Measurements from ENCODE around the gene SRPK2. TPM values are rescaled to one million over a fixed set of nuclear protein-coding genes. Genes with fewer than 3 reads are reported as not detected.

The SRPK2 gene
- total and polyA plus RNA-seq, 2 of the 13 experiments (the other 11 are each of a cell fraction or from before 2014, with no cell fraction given), result 10.1 to 22.3 TPM

DNA sequence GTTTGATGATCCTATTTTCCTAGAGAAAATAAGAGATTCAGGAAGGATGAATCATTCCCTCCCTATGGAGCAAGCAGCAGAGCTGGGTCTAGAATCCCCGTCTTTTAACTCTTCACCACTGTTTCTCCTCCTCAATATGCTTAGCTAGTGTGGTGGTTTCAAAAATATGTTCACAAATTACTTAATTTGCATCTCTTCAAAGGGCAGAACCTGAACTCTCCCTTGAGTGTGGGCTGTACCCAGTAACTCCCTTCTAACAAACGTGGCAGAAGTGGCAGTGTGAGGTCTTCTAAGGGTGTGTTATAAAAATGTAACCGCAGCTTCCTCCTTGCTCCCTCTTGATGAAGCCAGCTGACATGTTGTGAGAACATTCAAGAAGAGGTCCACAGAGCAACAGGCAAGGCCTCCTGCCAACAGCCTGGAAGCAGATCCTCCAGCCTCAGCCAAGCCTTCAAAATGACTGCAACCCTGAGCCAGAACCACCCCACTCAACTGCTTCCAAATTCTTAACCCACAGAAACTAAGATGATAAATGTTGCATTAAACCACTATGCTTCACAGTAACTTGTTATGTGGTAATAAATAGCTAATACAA is 36.6 kb downstream of the SRPK2 start:
- WGBS (ENCODE audit: low lambda C conversion rate), result 98% methylated on average over 3 of the region's 3 CpGs
- ATAC-seq, result no peak
- no peaks in the 10 kb centered on the region for H3K36me3 ChIP-seq (replicated peaks in 1 of 2; ENCODE audit: control insufficient read depth in 1 of 2, insufficient read depth in 2 of 2, low read length in 2 of 2)
- no peak overlapping the region for H2AFZ ChIP-seq (ENCODE audit: low read length)
- intact Hi-C loops (cut with micrococcal nuclease; ENCODE audit: unreplicated experiment) (no loop called here), in situ Hi-C loops (cut with HindIII; ENCODE audit: extremely low pct_ligation_motif_present, low pct_unique_long_range_greater_than_20kb) (no loop called here)
- H3K27me3 ChIP-seq (ENCODE audit: control insufficient read depth in 1 of 2, insufficient read depth in 2 of 2, low read length in 2 of 2), result no peaks in the 10 kb centered on the region
- H3K4me3 ChIP-seq (replicated peaks in 1 of 3; ENCODE audit: insufficient read depth in 1 of 3, low read depth in 2 of 3, low read length in 3 of 3), result no peak overlapping the region
- H3K4me1 ChIP-seq (ENCODE audit: insufficient read depth, low read length), result peaks cover 38% of the 10 kb centered on the region
- H3K9ac ChIP-seq (ENCODE audit: insufficient read depth, low read depth, low read length), result no peak overlapping the region
- no peaks in the 10 kb centered on the region for H3K9me3 ChIP-seq (ENCODE audit: low read length)
- ChIA-PET CTCF (ENCODE audit: low intra/inter-chr PET ratio, low total read pairs) (no interaction called here), POLR2A (no interaction called here)
- BruUV-seq (replicated peaks), result no TSS peak
- no peak for FAIRE-seq
- TF ChIP-seq, protein P1, sequence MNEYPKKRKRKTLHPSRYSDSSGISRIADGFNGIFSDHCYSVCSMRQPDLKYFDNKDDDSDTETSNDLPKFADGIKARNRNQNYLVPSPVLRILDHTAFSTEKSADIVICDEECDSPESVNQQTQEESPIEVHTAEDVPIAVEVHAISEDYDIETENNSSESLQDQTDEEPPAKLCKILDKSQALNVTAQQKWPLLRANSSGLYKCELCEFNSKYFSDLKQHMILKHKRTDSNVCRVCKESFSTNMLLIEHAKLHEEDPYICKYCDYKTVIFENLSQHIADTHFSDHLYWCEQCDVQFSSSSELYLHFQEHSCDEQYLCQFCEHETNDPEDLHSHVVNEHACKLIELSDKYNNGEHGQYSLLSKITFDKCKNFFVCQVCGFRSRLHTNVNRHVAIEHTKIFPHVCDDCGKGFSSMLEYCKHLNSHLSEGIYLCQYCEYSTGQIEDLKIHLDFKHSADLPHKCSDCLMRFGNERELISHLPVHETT (CRISPR knock-in tag; conservative IDR thresholded peaks at IDR 0.05), result no peak
- no peak for TF ChIP-seq ZNF777 (CRISPR knock-in tag; IDR thresholded peaks at IDR 0.05)
- TF ChIP-seq ZNF263 (CRISPR knock-in tag; IDR thresholded peaks at IDR 0.05), result no peak
- TF ChIP-seq LCORL (IDR thresholded peaks at IDR 0.05), result no peak
- no peak for TF ChIP-seq LCORL (CRISPR knock-in tag; IDR thresholded peaks at IDR 0.05)
- TF ChIP-seq, protein P2, sequence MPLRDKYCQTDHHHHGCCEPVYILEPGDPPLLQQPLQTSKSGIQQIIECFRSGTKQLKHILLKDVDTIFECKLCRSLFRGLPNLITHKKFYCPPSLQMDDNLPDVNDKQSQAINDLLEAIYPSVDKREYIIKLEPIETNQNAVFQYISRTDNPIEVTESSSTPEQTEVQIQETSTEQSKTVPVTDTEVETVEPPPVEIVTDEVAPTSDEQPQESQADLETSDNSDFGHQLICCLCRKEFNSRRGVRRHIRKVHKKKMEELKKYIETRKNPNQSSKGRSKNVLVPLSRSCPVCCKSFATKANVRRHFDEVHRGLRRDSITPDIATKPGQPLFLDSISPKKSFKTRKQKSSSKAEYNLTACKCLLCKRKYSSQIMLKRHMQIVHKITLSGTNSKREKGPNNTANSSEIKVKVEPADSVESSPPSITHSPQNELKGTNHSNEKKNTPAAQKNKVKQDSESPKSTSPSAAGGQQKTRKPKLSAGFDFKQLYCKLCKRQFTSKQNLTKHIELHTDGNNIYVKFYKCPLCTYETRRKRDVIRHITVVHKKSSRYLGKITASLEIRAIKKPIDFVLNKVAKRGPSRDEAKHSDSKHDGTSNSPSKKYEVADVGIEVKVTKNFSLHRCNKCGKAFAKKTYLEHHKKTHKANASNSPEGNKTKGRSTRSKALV (CRISPR knock-in tag; IDR thresholded peaks at IDR 0.05), result no peak
- TF ChIP-seq HMG20A (CRISPR knock-in tag; IDR thresholded peaks at IDR 0.05; ENCODE audit: borderline replicate concordance), result no peak
- TF ChIP-seq EP300 (IDR thresholded peaks at IDR 0.05; ENCODE audit: low read depth in 2 of 2, low read length in 2 of 2), result no peak
- TF ChIP-seq EP300 (CRISPR knock-in tag; IDR thresholded peaks at IDR 0.05; ENCODE audit: borderline replicate concordance), result no peak
- TF ChIP-seq, protein P3, sequence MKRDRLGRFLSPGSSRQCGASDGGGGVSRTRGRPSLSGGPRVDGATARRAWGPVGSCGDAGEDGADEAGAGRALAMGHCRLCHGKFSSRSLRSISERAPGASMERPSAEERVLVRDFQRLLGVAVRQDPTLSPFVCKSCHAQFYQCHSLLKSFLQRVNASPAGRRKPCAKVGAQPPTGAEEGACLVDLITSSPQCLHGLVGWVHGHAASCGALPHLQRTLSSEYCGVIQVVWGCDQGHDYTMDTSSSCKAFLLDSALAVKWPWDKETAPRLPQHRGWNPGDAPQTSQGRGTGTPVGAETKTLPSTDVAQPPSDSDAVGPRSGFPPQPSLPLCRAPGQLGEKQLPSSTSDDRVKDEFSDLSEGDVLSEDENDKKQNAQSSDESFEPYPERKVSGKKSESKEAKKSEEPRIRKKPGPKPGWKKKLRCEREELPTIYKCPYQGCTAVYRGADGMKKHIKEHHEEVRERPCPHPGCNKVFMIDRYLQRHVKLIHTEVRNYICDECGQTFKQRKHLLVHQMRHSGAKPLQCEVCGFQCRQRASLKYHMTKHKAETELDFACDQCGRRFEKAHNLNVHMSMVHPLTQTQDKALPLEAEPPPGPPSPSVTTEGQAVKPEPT (CRISPR knock-in tag; IDR thresholded peaks at IDR 0.05; ENCODE audit: low read depth), result no peak
- no peak for TF ChIP-seq SALL1 (CRISPR knock-in tag; IDR thresholded peaks at IDR 0.05)
- no peak for TF ChIP-seq TBX3 (IDR thresholded peaks at IDR 0.05; ENCODE audit: borderline replicate concordance)
- no peak for TF ChIP-seq TCF12 (IDR thresholded peaks at IDR 0.05)
- TF ChIP-seq TCF12 (CRISPR knock-in tag; IDR thresholded peaks at IDR 0.05), result no peak
- TF ChIP-seq ATM (IDR thresholded peaks at IDR 0.05; ENCODE audit: borderline replicate concordance), result no peak
- no peak for TF ChIP-seq DR1 (CRISPR knock-in tag; IDR thresholded peaks at IDR 0.05)
- no peak for TF ChIP-seq ZNF17 (CRISPR knock-in tag; IDR thresholded peaks at IDR 0.05)
- TF ChIP-seq REPIN1 (CRISPR knock-in tag; IDR thresholded peaks at IDR 0.05; ENCODE audit: borderline replicate concordance, low read depth), result no peak
- H3K79me2 ChIP-seq (ENCODE audit: insufficient read depth, low read length), result peaks cover 37% of the 10 kb centered on the region
- H3K4me2 ChIP-seq (ENCODE audit: low read depth, low read length), result no peak overlapping the region
- H4K20me1 ChIP-seq (ENCODE audit: insufficient read depth, low read length), result peaks cover 3% of the 10 kb centered on the region; the same call in 1 of the 2 replicates
- no peak overlapping the region for H3K27ac ChIP-seq (ENCODE audit: extremely low read length, insufficient read depth, low read length)
- no peak for DNase-seq (ENCODE audit: low spot score)

All from HepG2 (cell line).